ENCODE results near the gene SAMD7. TPM values are rescaled to one million over a fixed set of nuclear protein-coding genes. Genes with fewer than 3 reads are reported as not detected.

Gene SAMD7
- polyA plus RNA-seq, 3 donors, result not detected

DNA sequence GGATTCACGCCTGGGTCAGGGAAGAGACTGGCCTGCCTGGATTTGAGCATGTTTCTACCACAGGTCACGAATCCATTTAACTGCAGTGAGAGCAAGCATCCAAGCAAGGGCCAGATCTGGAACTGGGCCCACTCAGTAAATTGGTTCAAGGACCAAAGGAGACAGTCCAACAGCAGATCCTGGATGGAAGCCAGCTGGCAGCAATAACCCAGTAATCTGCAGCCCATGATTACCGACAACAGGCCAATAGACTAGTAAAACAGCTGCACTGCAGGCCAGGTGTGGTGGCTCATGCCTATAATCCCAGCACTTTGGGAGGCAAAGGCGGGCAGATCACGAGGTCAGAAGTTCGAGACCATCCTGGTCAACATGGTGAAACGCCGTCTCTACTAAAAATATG, 11.8 kb downstream of the SAMD7 start:
- Mint-ChIP-seq H3K9me3 (no peaks in the 10 kb centered on the region), H3K4me1 (no peaks in the 10 kb centered on the region), H3K27me3 (ENCODE audit: low read depth in 3 of 3) (no peaks in the 10 kb centered on the region), H3K4me3 (no peak overlapping the region), H3K36me3 (no peaks in the 10 kb centered on the region), H3K27ac (peak overlapping the region in 1 of 7 donors; percentile 46)
- Histone ChIP-seq H4K20me1 (ENCODE audit: insufficient read depth, low read length) (no peaks in the 10 kb centered on the region), H3K4me3 (replicated peaks in 1 of 3; ENCODE audit: low read depth in 2 of 3, low read length in 3 of 3) (no peak overlapping the region), H3K36me3 (replicated peaks in 1 of 2; ENCODE audit: control insufficient read depth in 1 of 2, insufficient read depth in 2 of 2, low read length in 2 of 2) (no peaks in the 10 kb centered on the region), H3K4me2 (replicated peaks; ENCODE audit: extremely low read depth, low read length, poor library complexity, severe bottlenecking) (no peak overlapping the region), H3K9ac (ENCODE audit: insufficient read depth, low read length, poor library complexity, severe bottlenecking) (no peak overlapping the region), H3K79me2 (ENCODE audit: insufficient read depth, low read length) (no peaks in the 10 kb centered on the region), H3K27ac (ENCODE audit: low read depth in 1 of 2, low read length in 2 of 2) (no peak overlapping the region), H2AFZ (ENCODE audit: insufficient read depth, low read depth, low read length, poor library complexity, severe bottlenecking) (no peak overlapping the region), H3K4me1 (ENCODE audit: control insufficient read depth in 1 of 2, insufficient read depth in 2 of 2, low read length in 2 of 2) (no peaks in the 10 kb centered on the region), H3K27me3 (ENCODE audit: control insufficient read depth in 2 of 2, insufficient read depth in 2 of 2, low read length in 2 of 2) (no peaks in the 10 kb centered on the region), H3K9me3 (replicated peaks in 1 of 2; ENCODE audit: control insufficient read depth in 1 of 2, insufficient read depth in 1 of 2, low read length in 2 of 2) (no peaks in the 10 kb centered on the region)
- 70% methylated on average over 5 of the region's 8 CpGs for WGBS (ENCODE audit: insufficient coverage)
- no peak for DNase-seq
- intact Hi-C loops (cut with micrococcal nuclease), result loop anchor here in 1 of 2 donors (10.0 kb wide), 1 partner anchor 58 kb away; the partner anchor contains the start of gene LRRC31
- TF ChIP-seq, protein P1, sequence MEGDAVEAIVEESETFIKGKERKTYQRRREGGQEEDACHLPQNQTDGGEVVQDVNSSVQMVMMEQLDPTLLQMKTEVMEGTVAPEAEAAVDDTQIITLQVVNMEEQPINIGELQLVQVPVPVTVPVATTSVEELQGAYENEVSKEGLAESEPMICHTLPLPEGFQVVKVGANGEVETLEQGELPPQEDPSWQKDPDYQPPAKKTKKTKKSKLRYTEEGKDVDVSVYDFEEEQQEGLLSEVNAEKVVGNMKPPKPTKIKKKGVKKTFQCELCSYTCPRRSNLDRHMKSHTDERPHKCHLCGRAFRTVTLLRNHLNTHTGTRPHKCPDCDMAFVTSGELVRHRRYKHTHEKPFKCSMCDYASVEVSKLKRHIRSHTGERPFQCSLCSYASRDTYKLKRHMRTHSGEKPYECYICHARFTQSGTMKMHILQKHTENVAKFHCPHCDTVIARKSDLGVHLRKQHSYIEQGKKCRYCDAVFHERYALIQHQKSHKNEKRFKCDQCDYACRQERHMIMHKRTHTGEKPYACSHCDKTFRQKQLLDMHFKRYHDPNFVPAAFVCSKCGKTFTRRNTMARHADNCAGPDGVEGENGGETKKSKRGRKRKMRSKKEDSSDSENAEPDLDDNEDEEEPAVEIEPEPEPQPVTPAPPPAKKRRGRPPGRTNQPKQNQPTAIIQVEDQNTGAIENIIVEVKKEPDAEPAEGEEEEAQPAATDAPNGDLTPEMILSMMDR (IDR thresholded peaks at IDR 0.05), result no peak

DNA sequence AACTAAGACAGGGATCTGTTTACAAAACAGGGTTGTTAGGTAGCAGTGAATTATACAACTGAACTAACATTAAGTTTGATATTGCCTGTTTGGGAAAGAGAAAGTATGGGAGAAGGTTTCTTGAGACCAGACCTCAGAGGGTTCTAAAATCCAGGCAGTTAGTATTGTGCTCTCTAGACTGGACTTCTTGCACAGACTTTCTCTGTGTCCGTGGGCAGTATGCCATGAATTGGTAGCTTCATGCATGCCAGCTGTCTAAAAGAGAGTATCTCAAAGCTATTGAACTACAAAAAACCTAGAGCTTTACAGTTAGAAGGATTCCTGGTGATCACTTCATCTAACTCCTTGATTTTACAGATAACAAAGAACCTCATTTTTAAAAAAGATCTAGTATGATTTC, 12.5 kb downstream of the SAMD7 start:
- Histone ChIP-seq H3K27ac (ENCODE audit: low read depth in 1 of 2, low read length in 2 of 2) (no peak overlapping the region), H2AFZ (ENCODE audit: insufficient read depth, low read depth, low read length, poor library complexity, severe bottlenecking) (no peak overlapping the region), H3K27me3 (ENCODE audit: control insufficient read depth in 2 of 2, insufficient read depth in 2 of 2, low read length in 2 of 2) (no peaks in the 10 kb centered on the region), H3K4me3 (replicated peaks in 1 of 3; ENCODE audit: low read depth in 2 of 3, low read length in 3 of 3) (no peak overlapping the region), H3K9ac (ENCODE audit: insufficient read depth, low read length, poor library complexity, severe bottlenecking) (no peak overlapping the region), H4K20me1 (ENCODE audit: insufficient read depth, low read length) (no peaks in the 10 kb centered on the region), H3K4me1 (ENCODE audit: control insufficient read depth in 1 of 2, insufficient read depth in 2 of 2, low read length in 2 of 2) (no peaks in the 10 kb centered on the region), H3K36me3 (replicated peaks in 1 of 2; ENCODE audit: control insufficient read depth in 1 of 2, insufficient read depth in 2 of 2, low read length in 2 of 2) (no peaks in the 10 kb centered on the region), H3K79me2 (ENCODE audit: insufficient read depth, low read length) (no peaks in the 10 kb centered on the region), H3K4me2 (replicated peaks; ENCODE audit: extremely low read depth, low read length, poor library complexity, severe bottlenecking) (no peak overlapping the region), H3K9me3 (replicated peaks in 1 of 2; ENCODE audit: control insufficient read depth in 1 of 2, insufficient read depth in 1 of 2, low read length in 2 of 2) (no peaks in the 10 kb centered on the region)
- H3K27me3 Mint-ChIP-seq (ENCODE audit: low read depth in 3 of 3), result no peaks in the 10 kb centered on the region
- TF ChIP-seq, protein P1 (IDR thresholded peaks at IDR 0.05), result no peak
- no peak for DNase-seq
- no peak overlapping the region for H3K4me3 Mint-ChIP-seq
- H3K27ac Mint-ChIP-seq, result no peak overlapping the region
- no peaks in the 10 kb centered on the region for H3K9me3 Mint-ChIP-seq
- no peaks in the 10 kb centered on the region for H3K36me3 Mint-ChIP-seq
- WGBS (ENCODE audit: insufficient coverage), result no CpG with 5 or more reads among the region's 1 CpG
- intact Hi-C loops (cut with micrococcal nuclease), result loop anchor here in 1 of 2 donors (10.0 kb wide), 1 partner anchor 59 kb away; the partner anchor contains the start of gene LRRC31
- H3K4me1 Mint-ChIP-seq, result no peaks in the 10 kb centered on the region
